ENCODE measurements around the gene EPHX1.

Gene EPHX1

GRCh38 chr1:225840713-225841112 is 30.8 kb downstream of the EPHX1 start:
- no peak for DNase-seq (ENCODE audit: extremely low read depth in 1 of 2, low read depth in 1 of 2)

- DNase-seq (ENCODE audit: extremely low read depth in 1 of 2, low read depth in 1 of 2), result no peak
Measured at GRCh38 chr1:225842074-225842473, 32.1 kb downstream of the EPHX1 start.

DNA sequence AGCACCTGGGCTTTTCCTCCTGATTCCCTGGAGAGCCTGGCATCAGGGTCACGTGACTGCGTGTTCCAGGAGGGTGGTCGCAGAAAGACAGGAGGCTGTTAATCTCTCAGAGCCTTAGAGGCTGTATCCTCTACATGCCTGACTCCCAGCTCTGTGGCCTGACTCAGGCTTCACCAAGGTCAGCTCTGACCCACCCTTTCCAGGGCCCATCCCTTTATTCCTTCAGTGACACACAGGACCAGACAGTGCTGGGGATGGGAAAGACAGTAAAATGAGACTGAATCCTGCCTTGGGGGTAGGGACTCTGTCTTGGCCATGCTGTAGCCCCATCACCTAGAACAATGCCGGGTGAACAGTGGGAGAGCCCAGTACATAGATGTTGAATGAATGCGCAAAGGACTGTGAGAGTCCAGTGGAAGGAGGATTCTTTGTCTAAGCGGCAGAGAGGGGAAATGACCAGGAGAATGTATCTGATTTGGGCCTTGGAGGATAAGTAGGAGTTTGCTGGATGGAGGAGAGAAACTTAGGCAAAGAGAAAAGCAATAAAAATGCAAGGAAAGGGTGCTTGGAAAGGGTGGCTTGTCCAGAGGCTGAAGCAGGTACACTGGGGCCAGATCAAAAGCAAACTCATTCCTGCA is 33.0 kb downstream of the EPHX1 start:
- DNase-seq (ENCODE audit: extremely low read depth in 1 of 2, low read depth in 1 of 2), result no peak

- DNase-seq (ENCODE audit: extremely low read depth in 1 of 2, low read depth in 1 of 2), result no peak
Measured at GRCh38 chr1:225843426-225843795, 33.5 kb downstream of the EPHX1 start.

- DNase-seq (ENCODE audit: extremely low read depth in 1 of 2, low read depth in 1 of 2), result no peak
Measured at GRCh38 chr1:225844236-225845061, 34.5 kb downstream of the EPHX1 start.

DNA sequence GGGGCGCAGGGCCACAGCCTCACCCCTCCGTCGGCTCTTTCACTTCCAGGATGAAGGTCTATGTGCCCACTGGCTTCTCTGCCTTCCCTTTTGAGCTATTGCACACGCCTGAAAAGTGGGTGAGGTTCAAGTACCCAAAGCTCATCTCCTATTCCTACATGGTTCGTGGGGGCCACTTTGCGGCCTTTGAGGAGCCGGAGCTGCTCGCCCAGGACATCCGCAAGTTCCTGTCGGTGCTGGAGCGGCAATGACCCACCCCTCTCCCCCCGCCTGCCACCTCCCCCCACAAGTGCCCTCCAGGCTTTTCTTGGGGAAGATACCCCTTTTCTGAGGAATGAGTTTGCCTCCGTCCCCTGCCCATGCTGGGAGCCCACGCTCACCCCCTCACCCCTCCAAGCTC is 35.2 kb downstream of the EPHX1 start:
- no peak for DNase-seq (ENCODE audit: extremely low read depth in 1 of 2, low read depth in 1 of 2)

GRCh38 chr1:225845571-225846259 is 35.8 kb downstream of the EPHX1 start:
- DNase-seq (ENCODE audit: extremely low read depth in 1 of 2, low read depth in 1 of 2), result no peak

DNA sequence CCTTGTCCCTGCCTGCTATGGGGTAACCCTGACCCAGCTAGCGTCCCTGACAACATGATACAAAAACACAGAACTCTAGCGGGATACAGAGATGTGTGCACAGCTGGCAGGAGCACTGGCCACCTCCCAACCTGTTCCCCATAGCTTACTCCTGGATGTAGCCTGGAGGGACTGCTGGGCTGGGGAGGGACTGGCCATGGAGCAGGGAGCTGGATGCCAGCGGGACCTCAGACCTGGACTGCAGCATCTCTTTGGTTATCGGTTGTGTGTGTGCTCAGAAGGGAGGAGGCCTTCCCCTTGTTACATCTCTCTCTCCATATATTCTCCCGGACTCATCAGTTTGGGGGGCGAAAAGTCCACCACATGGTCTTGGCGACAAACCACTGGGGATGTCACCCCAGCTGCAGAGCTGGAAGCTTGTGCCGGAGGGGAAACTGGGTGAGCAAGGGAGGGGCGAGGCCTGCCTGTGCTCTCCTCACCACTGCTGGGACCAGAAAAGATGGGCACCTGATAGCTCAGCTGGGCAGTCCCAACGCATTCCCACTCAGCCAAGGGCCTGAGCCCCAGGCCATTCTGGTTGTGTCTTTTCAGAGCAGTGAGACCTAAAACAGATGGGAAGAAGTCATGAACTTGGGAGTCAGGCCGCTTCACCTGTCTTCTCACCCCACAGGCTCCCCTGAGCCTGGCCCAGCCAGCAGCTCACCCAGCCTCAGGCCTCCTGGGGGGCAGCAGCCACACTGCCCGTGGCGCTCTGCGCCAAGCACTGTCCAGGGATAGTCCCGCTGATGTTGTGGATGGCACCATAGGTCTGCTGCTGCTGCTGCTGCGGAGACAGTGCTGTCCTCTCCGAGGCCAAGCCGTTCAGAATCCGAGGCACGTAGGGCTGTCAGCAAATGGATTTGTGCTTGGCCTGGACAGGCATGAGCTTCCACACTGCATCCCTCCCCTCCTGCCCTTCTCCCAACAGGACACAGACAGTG is 36.7 kb downstream of the EPHX1 start:
- DNase-seq (ENCODE audit: extremely low read depth in 1 of 2, low read depth in 1 of 2), result no peak

DNA sequence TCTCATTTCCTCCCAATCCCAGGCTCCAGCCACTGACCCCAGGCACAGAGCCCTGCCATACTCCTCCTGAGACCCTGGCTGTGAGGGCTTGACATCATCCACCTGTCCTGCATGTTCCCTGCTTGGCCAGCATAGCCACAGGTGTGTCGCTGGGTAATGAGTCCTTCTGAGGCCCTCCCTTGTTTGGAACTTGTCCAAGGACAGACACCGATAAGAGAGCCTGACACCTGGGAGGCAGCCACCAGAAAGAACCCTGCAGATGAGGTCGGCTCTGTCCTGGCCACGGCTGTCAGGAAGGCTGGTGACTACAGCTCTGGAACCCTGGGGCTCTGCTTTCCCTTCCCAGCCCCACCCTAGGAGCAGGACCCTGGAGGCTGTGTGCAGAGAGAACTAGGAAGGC is 37.7 kb downstream of the EPHX1 start:
- DNase-seq (ENCODE audit: extremely low read depth in 1 of 2, low read depth in 1 of 2), result no peak

DNA sequence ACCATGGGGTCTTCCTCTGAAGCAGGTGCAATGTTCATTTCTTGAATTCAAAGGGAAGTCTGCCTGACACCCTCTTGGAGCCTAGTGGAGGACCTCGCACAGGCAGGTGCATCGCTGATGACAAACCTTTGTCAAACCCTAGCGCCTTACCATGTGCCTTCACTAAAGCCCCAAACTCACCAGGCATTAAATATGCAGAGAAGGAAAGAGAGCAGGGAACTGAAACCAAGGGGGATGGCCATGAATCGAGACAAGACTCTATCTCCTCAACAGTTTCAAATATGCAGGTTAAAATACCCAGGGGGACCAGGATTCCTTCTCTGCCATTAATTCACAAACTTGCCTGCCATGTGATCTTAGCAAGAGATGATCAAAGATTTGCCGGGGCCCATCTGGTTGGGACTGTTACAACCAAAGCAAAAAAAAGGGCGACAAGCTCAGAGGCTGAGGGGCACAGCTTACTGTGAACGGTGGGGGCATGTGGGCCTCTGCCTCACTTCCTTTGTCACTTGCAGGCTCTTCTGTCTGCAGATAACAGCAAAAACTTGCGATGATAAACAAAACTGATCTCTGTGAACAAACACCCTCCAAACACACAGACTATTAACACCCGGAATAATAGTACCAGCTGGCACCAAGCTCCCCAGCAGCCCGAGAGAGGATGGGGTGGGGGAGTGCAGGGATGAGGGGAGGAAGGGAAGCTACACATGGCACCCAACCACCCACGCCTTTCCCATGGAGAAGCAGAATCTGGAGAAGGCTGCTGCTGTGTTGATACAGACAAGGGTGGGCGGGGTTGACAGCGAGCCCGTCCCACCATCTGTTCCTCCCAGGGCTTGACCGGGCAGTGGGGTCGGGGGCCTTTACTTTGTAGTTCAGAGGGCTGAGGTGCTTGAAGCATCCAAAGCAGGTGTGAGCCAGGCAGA is 38.4 kb downstream of the EPHX1 start:
- DNase-seq (ENCODE audit: extremely low read depth in 1 of 2, low read depth in 1 of 2), result no peak

DNA sequence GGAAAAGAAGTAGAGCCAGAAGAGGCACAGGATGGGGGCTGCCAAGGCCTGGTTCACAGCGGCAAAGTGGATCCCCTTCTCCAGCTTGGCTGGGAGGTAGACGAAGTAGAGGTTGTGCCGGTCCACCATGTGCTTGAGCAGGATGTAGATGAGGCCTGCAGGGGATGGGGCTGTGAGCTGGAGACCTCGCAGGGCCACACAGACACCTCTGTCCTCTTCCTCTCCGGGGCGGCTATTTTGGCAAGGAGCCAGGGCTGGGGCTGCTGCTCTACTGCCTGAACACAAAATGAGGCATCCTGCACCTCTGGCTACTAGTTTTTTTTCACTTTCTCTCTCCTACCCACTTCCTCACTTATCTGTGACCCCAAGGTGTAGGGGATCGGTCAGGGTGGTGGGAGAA is 40.0 kb downstream of the EPHX1 start:
- DNase-seq (ENCODE audit: extremely low read depth in 1 of 2, low read depth in 1 of 2), result no peak

DNA sequence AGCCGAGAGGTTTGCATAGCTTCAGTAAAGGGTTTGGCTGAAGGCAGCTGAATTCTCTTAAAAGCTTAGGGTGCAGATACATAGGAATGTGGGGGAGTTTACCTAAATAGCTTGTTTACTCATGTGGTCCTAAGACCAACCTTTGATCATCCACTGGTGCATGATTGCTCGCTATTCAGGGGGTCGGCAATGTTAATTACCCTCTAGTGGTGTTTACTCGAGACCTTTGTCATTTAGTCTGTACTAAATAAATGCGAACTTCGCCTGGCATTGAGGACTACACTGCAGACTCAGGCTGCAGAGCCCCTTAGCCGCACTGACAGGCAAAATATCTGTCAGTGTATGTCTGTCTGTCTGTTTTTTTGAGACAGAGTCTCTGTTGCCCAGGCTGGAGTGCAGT is 40.4 kb downstream of the EPHX1 start:
- DNase-seq (ENCODE audit: extremely low read depth in 1 of 2, low read depth in 1 of 2), result no peak

- DNase-seq (ENCODE audit: extremely low read depth in 1 of 2, low read depth in 1 of 2), result no peak
Measured at GRCh38 chr1:225851805-225852204, 41.9 kb downstream of the EPHX1 start.

DNA sequence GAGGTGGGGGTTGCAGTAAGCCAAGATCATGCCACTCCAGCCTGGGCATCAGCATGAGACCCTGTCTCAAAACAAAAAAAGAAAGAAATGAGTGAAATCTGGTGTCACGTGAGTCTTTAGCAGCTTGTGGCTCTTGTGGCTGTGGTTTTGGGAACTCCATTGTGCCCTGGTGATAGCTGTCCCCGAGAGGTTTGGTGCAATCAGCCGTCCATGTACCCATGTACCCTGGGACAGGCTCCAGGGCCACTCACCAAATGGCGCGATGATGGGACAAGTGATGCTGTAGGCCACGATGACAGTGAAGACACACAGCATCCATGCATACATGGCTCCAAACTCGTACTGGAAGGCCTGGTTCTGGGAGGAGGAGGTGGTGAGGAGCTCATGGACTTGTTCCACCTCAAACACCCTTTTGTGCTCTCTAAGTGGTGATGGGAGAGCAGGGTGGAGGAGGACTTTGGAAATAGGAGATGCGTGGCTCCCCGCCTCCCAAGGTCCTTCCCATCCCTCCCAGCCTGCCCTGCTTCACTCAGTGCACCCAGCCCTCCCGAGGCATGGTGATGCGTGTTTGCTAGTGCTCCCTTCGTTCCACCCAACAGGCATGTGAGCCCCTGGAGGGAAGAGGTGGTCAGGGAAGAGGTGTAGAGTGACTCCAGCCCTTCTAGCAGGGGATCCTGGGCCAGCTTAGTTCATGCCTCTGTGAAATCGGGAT is 42.6 kb downstream of the EPHX1 start:
- no peak for DNase-seq (ENCODE audit: extremely low read depth in 1 of 2, low read depth in 1 of 2)

- no peak for DNase-seq (ENCODE audit: extremely low read depth in 1 of 2, low read depth in 1 of 2)
Measured at GRCh38 chr1:225853441-225853840, 43.5 kb downstream of the EPHX1 start.

GRCh38 chr1:225855503-225856300 is 45.8 kb downstream of the EPHX1 start:
- no peak for DNase-seq (ENCODE audit: extremely low read depth in 1 of 2, low read depth in 1 of 2)

DNA sequence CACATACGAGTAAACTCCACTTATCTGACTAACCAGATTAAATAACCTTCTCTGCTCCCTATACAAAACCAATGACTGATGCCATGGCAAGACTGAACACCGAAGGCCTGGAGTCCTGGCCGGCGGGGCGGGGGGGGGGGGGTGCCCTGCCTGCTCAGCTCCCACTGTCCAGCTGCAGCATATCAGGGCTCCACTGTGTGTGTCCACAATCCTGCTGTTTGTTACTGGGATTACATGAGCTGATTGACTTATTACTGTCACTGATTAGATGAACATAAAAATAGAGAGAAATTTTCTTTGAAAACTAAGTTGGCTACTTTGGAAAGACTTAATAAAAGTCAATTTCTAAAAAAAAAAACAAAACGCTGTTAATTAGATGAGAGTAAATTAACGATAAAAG is 47.3 kb downstream of the EPHX1 start:
- DNase-seq (ENCODE audit: extremely low read depth in 1 of 2, low read depth in 1 of 2), result no peak

DNA sequence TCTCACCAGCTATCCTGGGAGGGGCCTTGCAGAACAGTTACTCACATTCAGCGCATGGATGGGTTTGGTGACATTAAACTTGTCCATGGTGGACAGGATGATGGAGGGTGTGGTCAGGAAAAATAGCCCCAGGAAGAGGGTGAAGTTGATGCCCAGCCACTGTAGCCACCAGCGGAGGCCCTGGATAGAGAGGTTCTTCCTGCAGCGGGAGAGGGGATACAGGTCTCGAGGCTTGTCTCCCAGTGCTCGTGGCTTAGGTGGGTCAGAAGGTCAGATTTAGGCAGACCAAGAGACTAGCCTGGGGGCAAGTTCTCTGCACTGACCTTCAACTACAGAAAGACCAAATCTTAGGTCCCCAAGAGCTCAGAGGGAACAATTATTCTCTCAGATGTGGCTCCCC is 49.2 kb downstream of the EPHX1 start:
- DNase-seq (ENCODE audit: extremely low read depth in 1 of 2, low read depth in 1 of 2), result no peak

Measured in stimulated activated CD8-positive, alpha-beta memory T cell treated with anti-CD3 and anti-CD28 coated beads, Interleukin-7, amount 100 ng/mL, for 48 hours (primary cell).